HEK293 (cell line): Measurements from ENCODE around the gene KCNIP4.

Experiments
- CTCF ChIA-PET: fragments of 350-600 bp; formaldehyde crosslinking; extraction: SDS; loops from one replicate; lab custom pipeline; 2021; ENCODE audit warnings: antibody characterized with exemption; lab: Yijun Ruan, JAX
- POLR2A ChIA-PET: fragments of 300-600 bp; formaldehyde crosslinking; extraction: SDS; loops from one replicate; lab custom pipeline; 2020; ENCODE audit warnings: antibody characterized with exemption, inconsistent platforms; lab: Yijun Ruan, JAX
- H3K27ac ChIP-seq: fragments of 200-500 bp; sonication (Bioruptor generic); 2 replicates; pipeline ENCODE4 v1.5.1; 2014; ENCODE audit warnings: low read depth, low read length, control low read depth, inconsistent platforms; ENCODE audit errors: extremely low read depth
- H3K36me3 ChIP-seq, 2 experiments: fragments of 200-500 bp in 1 of 2; sonication (Bioruptor generic) in 1 of 2; 1 replicate in 1 of 2; 2 replicates in 1 of 2; pipeline ENCODE4 v1.5.1; 2014 to 2017; ENCODE audit warnings: inconsistent platforms in 2 of 2, low read length in 2 of 2; ENCODE audit not compliant: control insufficient read depth in 2 of 2, insufficient read depth in 1 of 2
- H3K4me1 ChIP-seq: fragments of 200-500 bp; sonication (Bioruptor generic); 2 replicates; pipeline ENCODE4 v1.5.1; 2014; ENCODE audit warnings: mild to moderate bottlenecking, low read length, inconsistent platforms; ENCODE audit not compliant: control insufficient read depth, insufficient read depth
- H3K4me3 ChIP-seq: 2 replicates; pipeline ENCODE4 v1.5.1; 2011; ENCODE audit warnings: low read depth, mild to moderate bottlenecking, control low read depth, low read length, moderate library complexity
- H3K9me3 ChIP-seq: fragments of 200-500 bp; sonication (Bioruptor generic); 2 replicates; pipeline ENCODE4 v1.5.1; 2014; ENCODE audit warnings: low read depth, low read length, inconsistent platforms; ENCODE audit not compliant: control insufficient read depth, insufficient read depth
- GLIS2 ChIP-seq: fragments of 450-650 bp; formaldehyde crosslinking; IDR thresholded peaks from 2 replicates; pipeline ENCODE4 v1.5.1; 2016; ENCODE audit warnings: missing biosample characterization, missing genetic modification characterization
- MYNN ChIP-seq: fragments of 450-650 bp; formaldehyde crosslinking; IDR thresholded peaks from 2 replicates; pipeline ENCODE4 v1.5.1; 2016; ENCODE audit warnings: missing biosample characterization, missing genetic modification characterization, borderline replicate concordance
- PATZ1 ChIP-seq: fragments of 450-650 bp; formaldehyde crosslinking; IDR thresholded peaks from 2 replicates; pipeline ENCODE4 v1.5.1; 2016; ENCODE audit warnings: missing biosample characterization, missing genetic modification characterization
- PRDM10 ChIP-seq: fragments of 450-650 bp; formaldehyde crosslinking; IDR thresholded peaks from 2 replicates; pipeline ENCODE4 v1.5.1; 2016; ENCODE audit warnings: missing biosample characterization, missing genetic modification characterization
- SETDB1 ChIP-seq: IDR thresholded peaks from one replicate; pipeline ENCODE4 v1.6.1; 2017; ENCODE audit warnings: mild to moderate bottlenecking, low read length, moderate library complexity, mixed read lengths; ENCODE audit not compliant: insufficient read length
- SP2 ChIP-seq: fragments of 450-650 bp; formaldehyde crosslinking; IDR thresholded peaks from 2 replicates; pipeline ENCODE4 v1.5.1; 2016; ENCODE audit warnings: missing biosample characterization, missing genetic modification characterization
- SP7 ChIP-seq: fragments of 450-650 bp; formaldehyde crosslinking; IDR thresholded peaks from 2 replicates; pipeline ENCODE4 v1.5.1; 2016; ENCODE audit warnings: missing biosample characterization, missing genetic modification characterization
- TCF7L2 ChIP-seq: IDR thresholded peaks from 2 replicates; pipeline ENCODE4 v1.6.1; 2011; ENCODE audit warnings: low read depth, mild to moderate bottlenecking, inconsistent platforms, low read length, moderate library complexity, borderline replicate concordance
- ZBTB21 ChIP-seq: fragments of 450-650 bp; formaldehyde crosslinking; IDR thresholded peaks from 2 replicates; pipeline ENCODE4 v1.5.1; 2017; ENCODE audit warnings: missing biosample characterization, missing genetic modification characterization
- ZNF184 ChIP-seq: fragments of 450-650 bp; IDR thresholded peaks from 2 replicates; pipeline ENCODE4 v1.5.1; 2018; ENCODE audit warnings: missing biosample characterization, mild to moderate bottlenecking, missing genetic modification characterization
- ZNF274 ChIP-seq, 2 experiments: fragments of 200-500 bp in 1 of 2; fragments of 450-650 bp in 1 of 2; sonication (Bioruptor generic) in 1 of 2; formaldehyde crosslinking in 1 of 2; IDR thresholded peaks; 2 replicates each; pipeline versions ENCODE4 v1.5.1 to v1.6.1; 2014 to 2016; ENCODE audit warnings: borderline replicate concordance in 1 of 2, inconsistent platforms in 1 of 2, low read length in 1 of 2, missing biosample characterization in 1 of 2, missing genetic modification characterization in 1 of 2
- ZNF335 ChIP-seq: fragments of 450-650 bp; formaldehyde crosslinking; conservative IDR thresholded peaks from 2 replicates; pipeline ENCODE4 v1.5.1; 2016; ENCODE audit warnings: missing biosample characterization, missing genetic modification characterization
- ZNF394 ChIP-seq: fragments of 450-650 bp; formaldehyde crosslinking; IDR thresholded peaks from 2 replicates; pipeline ENCODE4 v1.5.1; 2016; ENCODE audit warnings: missing biosample characterization, missing genetic modification characterization, mild to moderate bottlenecking, moderate library complexity, borderline replicate concordance
- ZNF404 ChIP-seq: fragments of 450-650 bp; formaldehyde crosslinking; IDR thresholded peaks from 2 replicates; pipeline ENCODE4 v1.5.1; 2017; ENCODE audit warnings: missing biosample characterization, missing genetic modification characterization
- ZNF561 ChIP-seq: fragments of 450-650 bp; IDR thresholded peaks from 2 replicates; pipeline ENCODE4 v1.5.1; 2018; ENCODE audit warnings: missing biosample characterization, missing genetic modification characterization, borderline replicate concordance
- ZNF707 ChIP-seq: fragments of 450-650 bp; formaldehyde crosslinking; IDR thresholded peaks from 2 replicates; pipeline ENCODE4 v1.5.1; 2016; ENCODE audit warnings: missing biosample characterization, missing genetic modification characterization
- ZXDB ChIP-seq: fragments of 450-650 bp; formaldehyde crosslinking; IDR thresholded peaks from 2 replicates; pipeline ENCODE4 v1.5.1; 2016; ENCODE audit warnings: missing biosample characterization, missing genetic modification characterization
- TF ChIP-seq, protein P1 (sequence below): fragments of 450-650 bp; formaldehyde crosslinking; IDR thresholded peaks from 2 replicates; pipeline ENCODE4 v1.5.1; 2016; ENCODE audit warnings: missing biosample characterization, missing genetic modification characterization
- TF ChIP-seq, protein P2 (sequence below): fragments of 450-650 bp; formaldehyde crosslinking; optimal IDR thresholded peaks from 2 replicates; pipeline ENCODE3; 2016; ENCODE audit warnings: missing biosample characterization, mild to moderate bottlenecking, missing genetic modification characterization
- TF ChIP-seq, protein P3 (sequence below): fragments of 450-650 bp; formaldehyde crosslinking; IDR thresholded peaks from 2 replicates; pipeline ENCODE4 v1.5.1; 2016; ENCODE audit warnings: missing biosample characterization, missing genetic modification characterization
- TF ChIP-seq, protein P4 (sequence below): fragments of 450-650 bp; formaldehyde crosslinking; IDR thresholded peaks from 2 replicates; pipeline ENCODE4 v1.5.1; 2017; ENCODE audit warnings: missing biosample characterization, missing genetic modification characterization

Gene KCNIP4

DNA sequence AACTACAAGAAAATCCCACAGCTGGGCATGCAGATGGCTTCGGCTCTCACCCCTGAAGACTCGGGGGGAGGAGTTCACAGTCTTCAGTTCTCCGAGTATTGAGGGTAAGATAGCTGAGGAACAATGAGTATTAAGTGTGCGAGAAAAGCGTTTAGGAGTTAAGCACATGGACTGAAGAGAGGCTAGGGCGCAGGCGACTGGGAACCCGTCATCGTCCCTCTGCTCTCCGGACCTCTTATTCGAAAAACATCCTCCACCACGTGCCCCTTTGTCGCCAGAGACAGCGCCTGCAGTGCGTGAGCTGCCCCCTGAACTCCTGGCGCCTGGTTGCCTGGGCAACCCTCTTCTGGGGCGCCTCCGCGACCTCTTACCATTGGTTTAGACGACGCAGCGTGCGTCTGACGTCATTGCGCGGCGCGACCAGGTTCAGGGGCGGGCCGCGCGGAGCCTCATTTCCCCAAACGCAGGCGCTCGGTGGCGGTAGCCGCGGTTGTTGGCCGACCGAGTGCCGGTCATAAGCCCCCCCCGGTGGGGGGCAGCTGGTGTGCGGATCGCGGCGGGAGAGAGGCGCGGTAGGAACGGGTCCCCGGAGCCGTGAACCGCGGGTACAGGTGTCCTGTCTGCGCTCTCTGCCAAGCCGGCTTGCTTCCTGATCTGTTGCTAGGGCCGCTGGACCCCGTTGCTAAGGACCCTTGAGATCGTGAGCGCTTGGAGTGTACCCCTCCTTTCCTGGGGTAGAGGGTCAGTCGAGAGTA lies 1248.4 kb downstream of the KCNIP4 start, which contains the start of gene PACRGL:
TSS of gene PACRGL (plus strand) at position 452 of the 755 bp plus-strand sequence. CDS start 4,024 bp downstream, outside the sequence.
- no peaks in the 10 kb centered on the region for H3K4me1 ChIP-seq
- ChIA-PET POLR2A (no interaction called here), CTCF (interaction anchor here (0.5 to 2.0 kb wide), 2 partner anchors 15 to 73 kb away, joined by 5 to 7 read pairs; no protein-coding TSS in a partner anchor)
- no peak within 1 kb of the TSS for H3K27ac ChIP-seq
- H3K36me3 ChIP-seq: peaks cover 0 to 13% of the 10 kb centered on the region in 2 experiments; a peak in 1 of 3 replicates
- H3K9me3 ChIP-seq: no peaks in the 10 kb centered on the region
- H3K4me3 ChIP-seq: peak within 1 kb of the TSS; percentile 93
- TF ChIP-seq ZNF335 (tag by site-specific recombination) (peak; percentile 96), ZNF561 (tag by site-specific recombination) (0 out of 2 replicates have a peak, but pooled peaks have one; percentile 26), SP2 (peak; percentile 65), MYNN (tag by site-specific recombination) (peak; percentile 55; the same call in 1 of the 2 replicates), PATZ1 (tag by site-specific recombination) (peak; percentile 25; the same call in 1 of the 2 replicates), GLIS2 (tag by site-specific recombination) (peak; percentile 51; the same call in 1 of the 2 replicates), PRDM10 (peak; percentile 37; the same call in 1 of the 2 replicates), TCF7L2 (no peak), SP7 (peak; percentile 18; the same call in 1 of the 2 replicates), ZXDB (tag by site-specific recombination) (peak; percentile 76), ZNF394 (no peak), ZNF274 (IDR thresholded peaks at IDR 0.05; ENCODE audit: low read length) (no peak), ZNF274 (tag by site-specific recombination; IDR thresholded peaks at IDR 0.05; ENCODE audit: borderline replicate concordance) (no peak), ZNF404 (tag by site-specific recombination) (no peak), SETDB1 (peak; percentile 13), ZNF184 (tag by site-specific recombination) (no peak), ZBTB21 (tag by site-specific recombination) (peak; percentile 66), ZNF707 (tag by site-specific recombination) (no peak)
- TF ChIP-seq, protein P1, sequence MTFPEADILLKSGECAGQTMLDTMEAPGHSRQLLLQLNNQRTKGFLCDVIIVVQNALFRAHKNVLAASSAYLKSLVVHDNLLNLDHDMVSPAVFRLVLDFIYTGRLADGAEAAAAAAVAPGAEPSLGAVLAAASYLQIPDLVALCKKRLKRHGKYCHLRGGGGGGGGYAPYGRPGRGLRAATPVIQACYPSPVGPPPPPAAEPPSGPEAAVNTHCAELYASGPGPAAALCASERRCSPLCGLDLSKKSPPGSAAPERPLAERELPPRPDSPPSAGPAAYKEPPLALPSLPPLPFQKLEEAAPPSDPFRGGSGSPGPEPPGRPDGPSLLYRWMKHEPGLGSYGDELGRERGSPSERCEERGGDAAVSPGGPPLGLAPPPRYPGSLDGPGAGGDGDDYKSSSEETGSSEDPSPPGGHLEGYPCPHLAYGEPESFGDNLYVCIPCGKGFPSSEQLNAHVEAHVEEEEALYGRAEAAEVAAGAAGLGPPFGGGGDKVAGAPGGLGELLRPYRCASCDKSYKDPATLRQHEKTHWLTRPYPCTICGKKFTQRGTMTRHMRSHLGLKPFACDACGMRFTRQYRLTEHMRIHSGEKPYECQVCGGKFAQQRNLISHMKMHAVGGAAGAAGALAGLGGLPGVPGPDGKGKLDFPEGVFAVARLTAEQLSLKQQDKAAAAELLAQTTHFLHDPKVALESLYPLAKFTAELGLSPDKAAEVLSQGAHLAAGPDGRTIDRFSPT (tag by site-specific recombination): peak; percentile 27; the same call in 1 of the 2 replicates
- TF ChIP-seq, protein P2, sequence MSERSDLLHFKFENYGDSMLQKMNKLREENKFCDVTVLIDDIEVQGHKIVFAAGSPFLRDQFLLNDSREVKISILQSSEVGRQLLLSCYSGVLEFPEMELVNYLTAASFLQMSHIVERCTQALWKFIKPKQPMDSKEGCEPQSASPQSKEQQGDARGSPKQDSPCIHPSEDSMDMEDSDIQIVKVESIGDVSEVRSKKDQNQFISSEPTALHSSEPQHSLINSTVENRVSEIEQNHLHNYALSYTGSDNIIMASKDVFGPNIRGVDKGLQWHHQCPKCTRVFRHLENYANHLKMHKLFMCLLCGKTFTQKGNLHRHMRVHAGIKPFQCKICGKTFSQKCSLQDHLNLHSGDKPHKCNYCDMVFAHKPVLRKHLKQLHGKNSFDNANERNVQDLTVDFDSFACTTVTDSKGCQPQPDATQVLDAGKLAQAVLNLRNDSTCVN: peak; percentile 58
- TF ChIP-seq, protein P3, sequence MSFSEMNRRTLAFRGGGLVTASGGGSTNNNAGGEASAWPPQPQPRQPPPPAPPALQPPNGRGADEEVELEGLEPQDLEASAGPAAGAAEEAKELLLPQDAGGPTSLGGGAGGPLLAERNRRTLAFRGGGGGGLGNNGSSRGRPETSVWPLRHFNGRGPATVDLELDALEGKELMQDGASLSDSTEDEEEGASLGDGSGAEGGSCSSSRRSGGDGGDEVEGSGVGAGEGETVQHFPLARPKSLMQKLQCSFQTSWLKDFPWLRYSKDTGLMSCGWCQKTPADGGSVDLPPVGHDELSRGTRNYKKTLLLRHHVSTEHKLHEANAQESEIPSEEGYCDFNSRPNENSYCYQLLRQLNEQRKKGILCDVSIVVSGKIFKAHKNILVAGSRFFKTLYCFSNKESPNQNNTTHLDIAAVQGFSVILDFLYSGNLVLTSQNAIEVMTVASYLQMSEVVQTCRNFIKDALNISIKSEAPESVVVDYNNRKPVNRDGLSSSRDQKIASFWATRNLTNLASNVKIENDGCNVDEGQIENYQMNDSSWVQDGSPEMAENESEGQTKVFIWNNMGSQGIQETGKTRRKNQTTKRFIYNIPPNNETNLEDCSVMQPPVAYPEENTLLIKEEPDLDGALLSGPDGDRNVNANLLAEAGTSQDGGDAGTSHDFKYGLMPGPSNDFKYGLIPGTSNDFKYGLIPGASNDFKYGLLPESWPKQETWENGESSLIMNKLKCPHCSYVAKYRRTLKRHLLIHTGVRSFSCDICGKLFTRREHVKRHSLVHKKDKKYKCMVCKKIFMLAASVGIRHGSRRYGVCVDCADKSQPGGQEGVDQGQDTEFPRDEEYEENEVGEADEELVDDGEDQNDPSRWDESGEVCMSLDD (tag by site-specific recombination): peak; percentile 59
- TF ChIP-seq, protein P4, sequence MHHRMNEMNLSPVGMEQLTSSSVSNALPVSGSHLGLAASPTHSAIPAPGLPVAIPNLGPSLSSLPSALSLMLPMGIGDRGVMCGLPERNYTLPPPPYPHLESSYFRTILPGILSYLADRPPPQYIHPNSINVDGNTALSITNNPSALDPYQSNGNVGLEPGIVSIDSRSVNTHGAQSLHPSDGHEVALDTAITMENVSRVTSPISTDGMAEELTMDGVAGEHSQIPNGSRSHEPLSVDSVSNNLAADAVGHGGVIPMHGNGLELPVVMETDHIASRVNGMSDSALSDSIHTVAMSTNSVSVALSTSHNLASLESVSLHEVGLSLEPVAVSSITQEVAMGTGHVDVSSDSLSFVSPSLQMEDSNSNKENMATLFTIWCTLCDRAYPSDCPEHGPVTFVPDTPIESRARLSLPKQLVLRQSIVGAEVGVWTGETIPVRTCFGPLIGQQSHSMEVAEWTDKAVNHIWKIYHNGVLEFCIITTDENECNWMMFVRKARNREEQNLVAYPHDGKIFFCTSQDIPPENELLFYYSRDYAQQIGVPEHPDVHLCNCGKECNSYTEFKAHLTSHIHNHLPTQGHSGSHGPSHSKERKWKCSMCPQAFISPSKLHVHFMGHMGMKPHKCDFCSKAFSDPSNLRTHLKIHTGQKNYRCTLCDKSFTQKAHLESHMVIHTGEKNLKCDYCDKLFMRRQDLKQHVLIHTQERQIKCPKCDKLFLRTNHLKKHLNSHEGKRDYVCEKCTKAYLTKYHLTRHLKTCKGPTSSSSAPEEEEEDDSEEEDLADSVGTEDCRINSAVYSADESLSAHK (tag by site-specific recombination): peak; percentile 11; the same call in 1 of the 2 replicates
